GM11168 (cell line): ENCODE data around the gene PRXL2B.
"Not testable (repeated sequence)": the region's sequence is repeated elsewhere in the genome, so short reads cannot be mapped to it uniquely, and the experiment has no call there.

Experiments
- in situ Hi-C: fragments of 300-500 bp; cut with MboI; formaldehyde crosslinking; loops from one replicate; pipeline ENCODE4 v1.12.0; 2022; ENCODE audit warnings: low sequenced_read_pairs; ENCODE audit not compliant: unreplicated experiment

PRXL2B gene

DNA sequence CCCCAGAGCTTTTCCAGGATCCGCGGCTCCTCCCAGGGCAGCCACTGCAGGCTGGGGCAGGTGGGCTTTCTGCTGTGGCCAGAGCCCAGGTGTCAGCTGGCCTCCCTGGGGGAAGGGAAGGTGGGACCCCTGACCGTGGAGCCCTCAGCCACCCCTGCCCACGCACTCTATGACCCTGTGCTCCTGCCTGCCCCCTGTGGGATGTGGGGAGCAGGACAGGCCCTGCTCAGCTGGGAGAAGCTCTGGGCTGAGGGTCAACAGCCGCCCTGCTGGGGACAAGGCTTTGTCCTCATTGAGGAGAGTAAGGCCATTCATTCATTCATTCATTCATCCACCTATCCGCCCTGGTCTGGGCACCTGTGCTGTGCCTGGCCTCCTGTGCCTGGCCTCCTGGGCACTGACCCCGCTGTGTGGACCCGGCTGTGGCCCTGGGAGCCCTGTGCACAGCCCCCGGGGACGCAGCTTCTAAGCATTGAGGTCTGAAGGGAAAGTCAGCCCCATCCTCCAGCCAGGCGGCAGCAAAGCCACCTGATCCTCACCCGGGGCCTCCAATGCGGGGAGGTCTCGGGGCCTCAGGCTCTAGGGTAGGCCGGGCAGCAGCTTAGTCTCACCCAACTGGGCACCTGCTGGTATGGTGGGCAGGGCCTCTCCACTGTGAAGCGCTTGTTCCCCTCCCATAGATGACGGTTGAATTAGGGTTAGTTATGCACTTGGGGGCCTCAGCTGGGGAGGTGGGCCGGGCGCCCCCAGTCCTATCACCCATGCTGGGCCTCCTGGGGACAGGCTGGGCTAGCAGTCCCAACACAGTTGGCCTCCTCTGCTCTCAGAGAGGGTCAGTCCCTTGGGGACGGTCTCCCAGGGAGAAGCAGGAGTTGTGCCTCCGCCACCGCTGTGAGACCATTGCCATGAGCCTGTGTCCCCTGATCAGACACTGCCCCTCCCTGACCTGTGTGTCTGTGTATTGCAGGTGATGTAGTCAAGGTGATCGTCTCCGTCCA is 24.4 kb upstream of the PRXL2B start:
- in situ Hi-C loops = no loop called here

DNA sequence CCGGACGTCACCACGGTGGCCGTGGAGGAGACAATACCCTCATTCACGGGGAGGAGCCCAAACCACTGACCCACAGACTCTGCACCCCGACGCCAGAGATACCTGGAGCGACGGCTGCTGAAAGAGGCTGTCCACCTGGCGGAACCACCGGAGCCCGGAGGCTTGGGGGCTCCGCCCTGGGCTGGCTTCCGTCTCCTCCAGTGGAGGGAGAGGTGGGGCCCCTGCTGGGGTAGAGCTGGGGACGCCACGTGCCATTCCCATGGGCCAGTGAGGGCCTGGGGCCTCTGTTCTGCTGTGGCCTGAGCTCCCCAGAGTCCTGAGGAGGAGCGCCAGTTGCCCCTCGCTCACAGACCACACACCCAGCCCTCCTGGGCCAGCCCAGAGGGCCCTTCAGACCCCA is 23.4 kb upstream of the PRXL2B start:
- in situ Hi-C loops = no loop called here

DNA sequence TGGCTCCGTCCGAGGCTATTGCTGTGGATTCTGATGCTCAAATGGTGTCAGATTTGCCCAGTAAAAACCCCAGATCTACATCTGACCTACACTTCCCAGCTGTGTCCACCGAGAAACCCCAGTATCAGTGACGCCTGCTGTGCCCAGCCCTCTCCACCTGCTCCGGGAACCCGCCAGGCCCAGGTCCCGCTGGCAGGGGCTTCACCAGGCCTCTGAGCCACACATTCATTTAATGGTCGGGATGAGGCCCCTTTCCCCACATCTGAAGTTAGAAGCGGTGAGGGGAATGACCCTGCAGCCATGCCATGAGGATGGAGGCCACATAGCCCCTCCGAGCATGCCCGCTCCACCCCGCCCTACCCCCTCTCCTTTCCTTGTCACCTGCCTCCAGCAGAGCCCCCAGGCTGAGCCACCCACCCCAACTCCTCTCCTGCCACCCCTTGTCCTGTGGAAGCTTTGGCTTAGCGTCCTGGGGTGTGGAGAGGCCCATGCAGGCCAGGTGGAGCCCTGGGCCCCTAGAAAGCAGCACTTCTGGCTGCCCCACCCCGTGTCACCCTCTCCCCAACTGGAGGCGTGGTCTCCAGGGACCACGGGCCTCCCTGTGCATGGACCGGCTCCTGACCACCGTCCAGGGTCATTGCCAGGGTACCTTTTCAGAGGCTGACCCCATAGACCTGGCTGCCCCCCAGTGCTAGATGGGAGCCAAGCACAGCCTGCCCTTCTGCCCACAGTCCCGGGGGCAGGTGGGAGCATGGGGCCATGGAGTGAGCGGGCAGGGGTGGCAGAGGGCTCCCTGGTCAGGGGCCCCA is 22.4 kb upstream of the PRXL2B start:
- in situ Hi-C loops = no loop called here

GRCh38 chr1:2564815-2565374 is 21.7 kb upstream of the PRXL2B start:
- in situ Hi-C loops = no loop called here

DNA sequence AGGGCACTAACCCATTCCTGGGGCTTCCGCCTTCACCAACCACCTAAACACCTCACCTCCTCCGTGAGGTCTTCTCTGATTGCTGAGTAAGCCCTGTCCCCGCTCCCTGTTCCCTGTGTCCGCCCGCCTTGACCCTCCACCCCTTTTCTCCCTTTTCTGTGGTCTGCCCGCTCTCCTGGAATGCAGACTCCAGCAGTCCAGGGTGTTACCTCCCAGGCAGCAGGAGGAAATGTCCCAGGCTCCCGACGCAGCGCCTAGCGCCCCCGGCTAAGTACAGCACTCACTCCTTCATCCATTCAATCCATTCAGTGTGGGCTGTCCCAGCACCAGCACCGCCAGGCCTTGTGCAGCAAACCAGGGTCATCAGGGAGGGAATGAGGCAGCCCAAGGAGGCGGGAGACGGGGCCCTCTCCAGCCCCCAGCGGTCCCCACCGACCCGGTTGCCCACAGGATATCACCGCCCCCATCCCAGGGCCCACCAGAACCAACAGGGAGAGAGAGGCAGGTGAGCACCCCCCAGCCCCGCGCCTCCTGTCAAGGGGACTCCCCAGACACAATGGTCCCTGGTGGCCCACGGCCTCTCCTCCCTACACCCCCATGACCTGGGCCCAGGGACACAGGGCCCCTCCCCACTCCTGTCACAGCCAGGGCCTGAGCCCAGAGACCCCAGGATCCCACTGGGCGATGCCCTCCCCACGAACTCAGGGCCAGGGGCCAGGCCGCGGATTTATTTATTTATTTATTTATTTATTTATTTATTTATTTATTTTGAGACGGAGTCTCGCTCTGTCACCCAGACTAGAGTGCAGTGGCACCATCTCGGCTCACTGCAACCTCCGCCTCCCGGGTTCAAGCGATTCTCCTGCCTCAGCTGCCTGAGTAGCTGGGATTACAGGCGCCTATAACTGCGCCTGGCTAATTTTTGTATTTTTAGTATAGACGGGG is 20.2 kb upstream of the PRXL2B start:
- in situ Hi-C loops = no loop called here

GRCh38 chr1:2567083-2567679 is 19.4 kb upstream of the PRXL2B start:
- in situ Hi-C loops = no loop called here

DNA sequence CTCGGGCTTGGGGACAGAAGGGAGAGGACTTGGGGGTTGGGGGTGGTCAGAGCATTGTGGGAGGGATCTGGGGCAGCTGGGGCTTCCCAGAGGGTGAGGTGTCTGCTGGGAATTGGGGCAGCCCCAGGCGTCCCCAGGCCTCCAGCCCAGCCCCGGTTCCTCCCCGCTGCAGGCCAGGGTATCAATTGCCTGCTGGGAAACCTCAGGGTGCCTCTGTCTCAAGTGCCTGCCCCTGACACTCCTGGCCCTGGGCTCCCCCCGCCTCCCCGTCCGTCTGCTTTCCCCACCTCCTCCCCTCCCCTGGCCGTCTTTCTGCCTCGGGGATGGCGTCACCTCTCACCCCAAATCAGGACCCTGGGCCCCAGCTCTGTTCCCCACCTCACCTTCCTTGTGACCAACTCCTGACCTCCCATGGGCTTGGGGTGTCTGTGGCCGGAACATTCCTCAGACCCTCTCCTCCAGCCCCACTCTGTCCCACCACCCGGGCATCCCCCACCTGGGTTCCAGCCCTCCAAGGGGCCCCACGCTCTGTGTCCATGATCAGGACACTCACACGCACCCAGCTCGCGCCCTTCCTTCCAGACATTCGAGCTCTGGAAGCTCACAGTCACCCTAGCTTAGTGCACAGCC is 18.3 kb upstream of the PRXL2B start:
- in situ Hi-C loops = not testable (repeated sequence)

GRCh38 chr1:2569060-2569459 is 17.5 kb upstream of the PRXL2B start:
- in situ Hi-C loops = no loop called here

- in situ Hi-C loops = not testable (repeated sequence)
These were observed 16.9 kb upstream of the PRXL2B start for GRCh38 chr1:2569703-2570102.

DNA sequence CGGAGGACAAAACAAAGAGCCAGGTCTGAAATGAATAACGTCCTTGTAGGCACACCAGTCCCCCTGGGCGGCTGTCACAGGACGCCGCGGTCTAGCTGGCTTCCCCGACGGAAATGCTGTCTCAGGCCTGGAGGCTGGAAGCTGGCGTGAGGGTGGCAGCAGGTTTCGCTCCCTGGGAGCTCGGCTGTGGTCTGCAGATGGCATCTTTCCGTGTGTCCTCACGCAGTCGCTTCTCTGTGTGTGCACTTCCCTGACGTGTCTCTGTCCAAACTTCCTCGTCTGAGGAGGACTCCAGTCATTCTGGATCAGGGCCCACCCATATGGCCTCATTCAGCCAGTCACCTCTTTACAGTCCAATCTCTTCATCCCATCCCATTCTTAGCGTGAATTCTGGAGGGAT is 16.2 kb upstream of the PRXL2B start:
- in situ Hi-C loops = no loop called here

GRCh38 chr1:2571348-2571747 is 15.2 kb upstream of the PRXL2B start:
- in situ Hi-C loops = no loop called here

GRCh38 chr1:2573250-2573920 is 13.2 kb upstream of the PRXL2B start:
- in situ Hi-C loops = no loop called here

- in situ Hi-C loops = no loop called here
These were observed 12.2 kb upstream of the PRXL2B start for GRCh38 chr1:2574350-2574749.

GRCh38 chr1:2575801-2576663 is 10.5 kb upstream of the PRXL2B start:
- in situ Hi-C loops = loop anchor here (25.0 kb wide), 1 partner anchor 389 kb away; the partner anchor contains the start of gene FAAP20

- in situ Hi-C loops = loop anchor here (25.0 kb wide), 1 partner anchor 390 kb away; the partner anchor contains the start of gene FAAP20
These were observed 9.0 kb upstream of the PRXL2B start for GRCh38 chr1:2577565-2578075.

- in situ Hi-C loops = loop anchor here (25.0 kb wide), 1 partner anchor 391 kb away; the partner anchor contains the start of gene FAAP20
These were observed 7.8 kb upstream of the PRXL2B start for GRCh38 chr1:2578758-2579118.

- in situ Hi-C loops = loop anchor here (25.0 kb wide), 1 partner anchor 393 kb away; the partner anchor contains the start of gene FAAP20
These were observed 5.9 kb upstream of the PRXL2B start for GRCh38 chr1:2580691-2581090.
